Measurements from ENCODE around the gene ASCL5. TPM values are rescaled to one million over a fixed set of nuclear protein-coding genes. Genes with fewer than 3 reads are reported as not detected.

Gene ASCL5
- total RNA-seq, 1 experiment from 2014 or later: 0.15 TPM

GRCh38 chr1:201137579-201138310 lies 10.8 kb upstream of the ASCL5 start:
- no peak overlapping the region for H4K5ac ChIP-seq (ENCODE audit: insufficient read length, low read depth, low read length)
- no peak overlapping the region for H3T11ph ChIP-seq (ENCODE audit: low read length)
- H3K4me3 Mint-ChIP-seq: no peak overlapping the region
- no peaks in the 10 kb centered on the region for H3K4me1 Mint-ChIP-seq
- no peaks in the 10 kb centered on the region for H3K9me3 ChIP-seq (ENCODE audit: control insufficient read depth, low read depth, low read length)
- no peak overlapping the region for H3K56ac ChIP-seq (ENCODE audit: insufficient read length, low read depth, low read length)
- H4K91ac ChIP-seq (ENCODE audit: insufficient read length, low read depth, low read length): no peak overlapping the region
- H2BK12ac ChIP-seq (ENCODE audit: insufficient read length, low read depth, low read length): no peak overlapping the region
- WGBS (ENCODE audit: extremely low coverage, insufficient read length, low lambda C conversion rate): no CpG with 5 or more reads among the region's 6 CpGs
- no peak overlapping the region for H3K23ac ChIP-seq (ENCODE audit: insufficient read length, low read depth, low read length)
- H2AFZ ChIP-seq (ENCODE audit: low read length): no peak overlapping the region
- TF ChIP-seq, protein P1, sequence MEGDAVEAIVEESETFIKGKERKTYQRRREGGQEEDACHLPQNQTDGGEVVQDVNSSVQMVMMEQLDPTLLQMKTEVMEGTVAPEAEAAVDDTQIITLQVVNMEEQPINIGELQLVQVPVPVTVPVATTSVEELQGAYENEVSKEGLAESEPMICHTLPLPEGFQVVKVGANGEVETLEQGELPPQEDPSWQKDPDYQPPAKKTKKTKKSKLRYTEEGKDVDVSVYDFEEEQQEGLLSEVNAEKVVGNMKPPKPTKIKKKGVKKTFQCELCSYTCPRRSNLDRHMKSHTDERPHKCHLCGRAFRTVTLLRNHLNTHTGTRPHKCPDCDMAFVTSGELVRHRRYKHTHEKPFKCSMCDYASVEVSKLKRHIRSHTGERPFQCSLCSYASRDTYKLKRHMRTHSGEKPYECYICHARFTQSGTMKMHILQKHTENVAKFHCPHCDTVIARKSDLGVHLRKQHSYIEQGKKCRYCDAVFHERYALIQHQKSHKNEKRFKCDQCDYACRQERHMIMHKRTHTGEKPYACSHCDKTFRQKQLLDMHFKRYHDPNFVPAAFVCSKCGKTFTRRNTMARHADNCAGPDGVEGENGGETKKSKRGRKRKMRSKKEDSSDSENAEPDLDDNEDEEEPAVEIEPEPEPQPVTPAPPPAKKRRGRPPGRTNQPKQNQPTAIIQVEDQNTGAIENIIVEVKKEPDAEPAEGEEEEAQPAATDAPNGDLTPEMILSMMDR (conservative IDR thresholded peaks at IDR 0.05): no peak
- no peak overlapping the region for H3K14ac ChIP-seq (ENCODE audit: insufficient read depth, low read length)
- H3K18ac ChIP-seq (ENCODE audit: insufficient read length, low read depth, low read length): no peak overlapping the region
- H3K79me2 ChIP-seq (ENCODE audit: insufficient read depth, low read length): no peaks in the 10 kb centered on the region
- H3K27me3 ChIP-seq (ENCODE audit: insufficient read depth, low read length): no peaks in the 10 kb centered on the region
- DNase-seq: no peak
- no peaks in the 10 kb centered on the region for H4K20me1 ChIP-seq (ENCODE audit: control insufficient read depth, insufficient read depth, insufficient read length)
- H3K27ac Mint-ChIP-seq: no peak overlapping the region; a peak in 1 of 7 replicates
- H3K9ac ChIP-seq (ENCODE audit: extremely low read depth, insufficient read length, low read length): no peak overlapping the region
- H3K36me3 Mint-ChIP-seq (ENCODE audit: insufficient read depth in 1 of 3, low read depth in 3 of 3): peaks cover 30 to 78% (median 74%) of the 10 kb centered on the region in 3 experiments; a peak in 6 of 7 replicates
- no peaks in the 10 kb centered on the region for H3K4me1 ChIP-seq (ENCODE audit: insufficient read depth, low read length)
- no peak overlapping the region for H2BK120ac ChIP-seq (ENCODE audit: low read depth, low read length, poor library complexity, severe bottlenecking)
- H3K23me2 ChIP-seq (ENCODE audit: insufficient read length, low read depth, low read length, poor library complexity, severe bottlenecking): no peaks in the 10 kb centered on the region
- no peak overlapping the region for H2BK20ac ChIP-seq (ENCODE audit: low read depth, low read length, poor library complexity, severe bottlenecking)
- H3K27ac ChIP-seq (ENCODE audit: insufficient read length, low read depth, low read length): no peak overlapping the region
- no peak overlapping the region for H2BK15ac ChIP-seq (ENCODE audit: low read depth, low read length)
- H3K4ac ChIP-seq (ENCODE audit: low read depth, low read length): no peak overlapping the region
- no peak overlapping the region for H2AK5ac ChIP-seq (ENCODE audit: insufficient read length, low read length)
- H4K8ac ChIP-seq (replicated peaks; ENCODE audit: insufficient read length, low read depth, low read length): no peak overlapping the region
- H3K4me2 ChIP-seq (ENCODE audit: insufficient read depth, insufficient read length, low read length): no peak overlapping the region
- no peak overlapping the region for H2BK5ac ChIP-seq (ENCODE audit: insufficient read length, low read length)
- no peaks in the 10 kb centered on the region; a peak in 1 of 5 replicates for H3K9me3 Mint-ChIP-seq
- no peaks in the 10 kb centered on the region for H3K79me1 ChIP-seq (ENCODE audit: insufficient read depth, low read depth, low read length, poor library complexity, severe bottlenecking)
- H3K27me3 Mint-ChIP-seq (ENCODE audit: low read depth): no peaks in the 10 kb centered on the region
